Epithelial cell of proximal tubule (primary cell): Measurements from ENCODE around the gene SLC25A12. TPM values are rescaled to one million over a fixed set of nuclear protein-coding genes. Genes with fewer than 3 reads are reported as not detected.

ENCODE experiments used
- DNase-seq: peaks from one replicate; pipeline ENCODE4 v3.0.0-alpha.2; 2011; ENCODE audit warnings: low read depth
- H3K4me3 ChIP-seq: 2 replicates; pipeline ENCODE4 v1.5.1; 2011; ENCODE audit warnings: low read depth, mild to moderate bottlenecking, low read length
- CTCF ChIP-seq: conservative IDR thresholded peaks from 2 replicates; pipeline ENCODE4 v1.5.1; 2012; ENCODE audit warnings: low read depth, mild to moderate bottlenecking, low read length
- total RNA-seq: library from RNA; depleted of rRNA; stranded (reverse); fragments of >200 nt; gene quantifications from 2 replicates; pipeline ENCODE4 v1.2.3, GENCODE V29; 2015

The SLC25A12 gene
- total RNA-seq, 1 donor from 2014 or later = 8.6 TPM

DNA sequence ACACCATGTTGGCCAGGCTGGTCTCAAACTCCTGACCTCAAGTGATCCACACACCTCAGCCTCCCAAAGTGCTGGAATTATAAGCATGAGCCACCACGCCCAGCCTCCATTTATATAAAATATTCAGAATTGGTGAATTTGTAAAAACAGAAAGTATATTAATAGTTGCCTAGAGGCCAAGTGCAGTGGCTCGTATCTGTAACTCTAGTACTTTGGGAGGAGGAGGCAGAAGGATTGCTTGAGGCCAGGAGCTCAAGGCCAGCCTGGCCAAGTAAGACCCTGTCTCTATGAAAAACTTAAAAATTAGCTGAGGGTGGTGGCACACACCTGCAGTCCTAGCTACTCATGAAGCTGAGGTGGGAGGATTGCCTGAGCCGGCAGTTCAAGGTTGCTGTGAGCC is 89.6 kb downstream of the SLC25A12 start:
- TF ChIP-seq CTCF = no peak
- no peak for DNase-seq
- H3K4me3 ChIP-seq = no peak overlapping the region

DNA sequence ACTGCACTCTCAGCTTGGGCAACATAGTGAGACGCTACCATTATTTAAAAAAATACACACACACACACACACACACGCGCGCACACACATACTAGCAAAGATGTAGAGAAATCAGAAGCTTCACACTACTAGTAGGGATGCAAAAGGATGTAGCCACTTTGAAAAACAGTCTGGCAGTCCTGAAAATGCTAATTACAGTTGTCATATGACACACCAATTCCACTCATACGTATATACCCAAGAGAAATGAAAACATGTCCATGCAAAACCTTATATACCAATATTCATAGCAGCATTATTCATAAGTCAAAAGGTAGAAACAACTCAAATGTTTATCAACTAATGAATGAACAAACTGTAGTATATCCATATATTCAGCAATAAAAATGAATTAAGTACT is 90.3 kb downstream of the SLC25A12 start:
- no peak for DNase-seq
- no peak for TF ChIP-seq CTCF
- no peak overlapping the region for H3K4me3 ChIP-seq

DNA sequence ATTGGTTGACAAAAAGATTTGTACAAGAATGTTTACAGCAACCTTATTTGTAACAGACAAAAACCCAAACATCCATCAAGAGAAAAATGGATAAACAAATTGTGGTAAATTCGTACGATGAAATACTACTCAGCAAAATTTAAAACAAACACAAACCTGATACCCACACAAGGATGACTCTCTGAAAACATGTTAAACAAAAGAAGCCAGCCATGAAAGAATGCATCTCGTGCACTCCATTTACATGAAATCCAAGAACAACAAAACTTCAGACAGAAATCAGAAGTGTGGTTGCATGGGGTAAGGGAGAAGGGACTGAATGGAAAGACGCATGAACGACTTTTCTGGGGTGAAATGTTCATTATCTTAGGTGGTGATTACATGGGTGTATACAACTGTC is 93.4 kb downstream of the SLC25A12 start:
- no peak for TF ChIP-seq CTCF
- no peak overlapping the region for H3K4me3 ChIP-seq
- no peak for DNase-seq

DNA sequence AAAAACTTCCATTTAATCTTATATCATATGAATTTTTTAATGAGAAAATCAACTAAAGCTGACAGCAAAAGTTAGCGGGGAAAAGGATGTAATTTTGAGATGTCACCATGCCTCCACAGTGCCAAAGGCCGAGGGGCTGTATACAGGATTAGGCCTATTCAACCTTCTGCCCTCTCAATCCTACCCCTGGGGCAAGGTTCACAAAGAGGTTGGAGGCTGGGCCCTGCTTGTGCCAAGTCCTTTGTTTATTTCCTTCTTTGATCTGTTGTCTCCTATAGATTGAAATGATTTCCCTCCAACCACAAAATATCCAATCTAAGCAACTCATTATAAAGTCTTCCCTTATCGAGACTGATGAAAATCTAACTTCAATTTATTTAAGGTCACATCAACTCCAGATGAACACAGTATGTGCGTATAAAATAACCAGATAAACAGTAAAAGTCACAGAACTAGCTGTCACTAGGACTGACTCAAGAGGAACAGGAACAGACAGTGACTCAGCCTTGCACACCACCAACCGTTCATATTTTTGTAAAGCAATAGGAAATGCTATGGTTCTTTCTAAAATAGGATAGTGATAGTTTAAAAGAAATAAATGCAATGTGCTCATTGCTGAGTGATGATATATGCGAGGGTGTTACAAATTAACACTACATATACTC is 95.8 kb downstream of the SLC25A12 start:
- DNase-seq = no peak
- TF ChIP-seq CTCF = no peak
- no peak overlapping the region for H3K4me3 ChIP-seq

GRCh38 chr2:171794918-171795317 is 99.1 kb downstream of the SLC25A12 start:
- TF ChIP-seq CTCF = no peak
- DNase-seq = no peak

GRCh38 chr2:171793691-171794678 is 100.1 kb downstream of the SLC25A12 start:
- H3K4me3 ChIP-seq = no peak overlapping the region
- DNase-seq = no peak
- TF ChIP-seq CTCF = no peak

More at GRCh38 chr2:171794918-171795317, 99.1 kb downstream of the SLC25A12 start:
- no peak overlapping the region for H3K4me3 ChIP-seq
